ENCODE data around the gene KLHL36.
"Not testable (repeated sequence)": the region's sequence is repeated elsewhere in the genome, so short reads cannot be mapped to it uniquely, and the experiment has no call there.

KLHL36 gene

GRCh38 chr16:84617041-84617790 is 31.1 kb upstream of the KLHL36 start:
- DNase-seq, result peak; percentile 36

- peak; percentile 98 for DNase-seq
Measured at GRCh38 chr16:84617791-84618580, 30.3 kb upstream of the KLHL36 start, which contains the start of gene COTL1. COTL1 (minus strand) TSS chr16:84618078; CDS start chr16:84617914, 164 bp downstream.

- DNase-seq, result peak; percentile 60
Measured at GRCh38 chr16:84618581-84619460, 29.5 kb upstream of the KLHL36 start.

- DNase-seq, result not testable (repeated sequence)
Measured at GRCh38 chr16:84620913-84621312, 27.4 kb upstream of the KLHL36 start.

GRCh38 chr16:84625556-84625955 is 22.8 kb upstream of the KLHL36 start:
- DNase-seq, result no peak

- no peak for DNase-seq
Measured at GRCh38 chr16:84628226-84628731, 20.0 kb upstream of the KLHL36 start.

- no peak for DNase-seq
Measured at GRCh38 chr16:84629580-84629979, 18.7 kb upstream of the KLHL36 start.

GRCh38 chr16:84630009-84630408 is 18.3 kb upstream of the KLHL36 start:
- no peak for DNase-seq

- DNase-seq, result no peak
Measured at GRCh38 chr16:84630446-84631152, 17.7 kb upstream of the KLHL36 start.

- no peak for DNase-seq
Measured at GRCh38 chr16:84631153-84631466, 17.2 kb upstream of the KLHL36 start.

GRCh38 chr16:84631886-84632285 is 16.4 kb upstream of the KLHL36 start:
- DNase-seq, result no peak

- not testable (repeated sequence) for DNase-seq
Measured at GRCh38 chr16:84632862-84633261, 15.4 kb upstream of the KLHL36 start.

- no peak for DNase-seq
Measured at GRCh38 chr16:84633622-84634021, 14.7 kb upstream of the KLHL36 start.

- DNase-seq, result no peak
Measured at GRCh38 chr16:84635702-84636101, 12.6 kb upstream of the KLHL36 start.

- DNase-seq, result no peak
Measured at GRCh38 chr16:84637709-84638108, 10.6 kb upstream of the KLHL36 start.

- no peak for DNase-seq
Measured at GRCh38 chr16:84638231-84638806, 10.0 kb upstream of the KLHL36 start.

GRCh38 chr16:84640145-84640544 is 8.2 kb upstream of the KLHL36 start:
- DNase-seq, result no peak

- no peak for DNase-seq
Measured at GRCh38 chr16:84641643-84642358, 6.5 kb upstream of the KLHL36 start.

- DNase-seq, result peak; percentile 71
Measured at GRCh38 chr16:84643180-84643583, 5.1 kb upstream of the KLHL36 start.

GRCh38 chr16:84643674-84644073 is 4.6 kb upstream of the KLHL36 start:
- DNase-seq, result peak; percentile 47
